Loucy (cell line): ENCODE results near the gene ZNF524.

ENCODE experiments used
- H2AFZ ChIP-seq: fragments of 200-600 bp; sonication (generic); 2 replicates; pipeline ENCODE4 v1.6.0; 2016; ENCODE audit warnings: antibody characterized with exemption, mild to moderate bottlenecking, low read length, moderate library complexity
- H3F3A ChIP-seq: fragments of 200-600 bp; 2 replicates; pipeline ENCODE4 v1.6.0; 2016; ENCODE audit warnings: antibody characterized with exemption, low read depth, mild to moderate bottlenecking
- H3K27me3 ChIP-seq: fragments of 200-600 bp; sonication (generic); 2 replicates; pipeline ENCODE4 v1.6.1; 2014; ENCODE audit warnings: low read length, mild to moderate bottlenecking; ENCODE audit not compliant: insufficient read depth, poor library complexity, severe bottlenecking
- H3K36me3 ChIP-seq: fragments of 200-600 bp; sonication (generic); 2 replicates; pipeline ENCODE4 v1.6.1; 2016; ENCODE audit warnings: low read length; ENCODE audit not compliant: insufficient read depth
- H3K4me1 ChIP-seq: fragments of 200-600 bp; sonication (generic); 2 replicates; pipeline ENCODE4 v1.5.1; 2014; ENCODE audit warnings: low read length, mild to moderate bottlenecking; ENCODE audit not compliant: insufficient read depth, poor library complexity, severe bottlenecking
- H3K4me2 ChIP-seq: fragments of 200-600 bp; sonication (generic); 2 replicates; pipeline ENCODE4 v1.6.0; 2014; ENCODE audit warnings: antibody characterized with exemption, low read length, low read depth, mild to moderate bottlenecking; ENCODE audit not compliant: poor library complexity, severe bottlenecking
- H3K4me3 ChIP-seq: fragments of 200-600 bp; sonication (generic); 2 replicates; pipeline ENCODE4 v1.5.1; 2014; ENCODE audit warnings: low read length, mild to moderate bottlenecking, mixed read lengths; ENCODE audit not compliant: poor library complexity, severe bottlenecking
- H3K79me2 ChIP-seq: fragments of 200-600 bp; sonication (generic); 2 replicates; pipeline ENCODE4 v1.6.1; 2014; ENCODE audit warnings: low read length; ENCODE audit not compliant: insufficient read depth
- H3K9ac ChIP-seq: fragments of 200-600 bp; sonication (generic); 2 replicates; pipeline ENCODE4 v1.6.0; 2014; ENCODE audit warnings: mild to moderate bottlenecking, low read depth, low read length, moderate library complexity; ENCODE audit not compliant: poor library complexity, severe bottlenecking
- H3K9me2 ChIP-seq: fragments of 200-600 bp; sonication (generic); replicated peaks from 2 replicates; pipeline ENCODE4 v1.6.1; 2016; ENCODE audit warnings: low read depth, low read length, mixed read lengths
- H3K9me3 ChIP-seq: fragments of 200-600 bp; sonication (generic); 2 replicates; pipeline ENCODE4 v1.6.1; 2014; ENCODE audit warnings: mild to moderate bottlenecking, antibody characterized with exemption, low read length, low read depth; ENCODE audit not compliant: insufficient read depth
- H4K20me1 ChIP-seq: fragments of 200-600 bp; sonication (generic); 2 replicates; pipeline ENCODE4 v1.6.0; 2014; ENCODE audit warnings: antibody characterized with exemption, low read length, mild to moderate bottlenecking; ENCODE audit not compliant: insufficient read depth, poor library complexity, severe bottlenecking
- EZH2phosphoT487 ChIP-seq: fragments of 200-600 bp; IDR thresholded peaks from 2 replicates; pipeline ENCODE4 v1.6.1; 2018; ENCODE audit warnings: antibody characterized with exemption, mild to moderate bottlenecking, moderate library complexity, borderline replicate concordance
- TF ChIP-seq, protein P1 (sequence below): fragments of 200-600 bp; sonication (generic); conservative IDR thresholded peaks from 2 replicates; pipeline ENCODE4 v1.5.1; 2014; ENCODE audit warnings: mild to moderate bottlenecking, antibody characterized with exemption, low read length

Gene ZNF524

DNA sequence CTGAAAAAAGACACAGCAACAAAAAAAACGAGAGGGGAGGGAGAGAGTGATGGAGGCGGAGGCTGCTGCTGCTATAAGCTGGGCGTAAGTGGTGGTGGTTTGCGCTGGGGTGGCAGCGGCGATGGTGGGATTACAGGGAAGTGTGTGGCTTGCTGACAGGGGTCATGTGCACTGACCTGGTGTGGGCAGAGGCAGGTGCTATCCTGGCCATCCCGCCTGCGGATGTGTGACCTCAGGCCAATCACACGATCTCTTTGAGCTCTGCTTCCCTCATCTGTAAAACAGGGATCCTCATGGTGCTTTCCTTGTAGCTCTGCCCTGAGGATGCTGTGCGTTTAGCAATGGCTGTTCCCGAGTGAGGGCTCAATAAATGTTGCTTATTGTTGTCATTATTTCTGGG is 37.4 kb downstream of the ZNF524 start:
- H3K9ac ChIP-seq: no peak overlapping the region
- TF ChIP-seq, protein P1, sequence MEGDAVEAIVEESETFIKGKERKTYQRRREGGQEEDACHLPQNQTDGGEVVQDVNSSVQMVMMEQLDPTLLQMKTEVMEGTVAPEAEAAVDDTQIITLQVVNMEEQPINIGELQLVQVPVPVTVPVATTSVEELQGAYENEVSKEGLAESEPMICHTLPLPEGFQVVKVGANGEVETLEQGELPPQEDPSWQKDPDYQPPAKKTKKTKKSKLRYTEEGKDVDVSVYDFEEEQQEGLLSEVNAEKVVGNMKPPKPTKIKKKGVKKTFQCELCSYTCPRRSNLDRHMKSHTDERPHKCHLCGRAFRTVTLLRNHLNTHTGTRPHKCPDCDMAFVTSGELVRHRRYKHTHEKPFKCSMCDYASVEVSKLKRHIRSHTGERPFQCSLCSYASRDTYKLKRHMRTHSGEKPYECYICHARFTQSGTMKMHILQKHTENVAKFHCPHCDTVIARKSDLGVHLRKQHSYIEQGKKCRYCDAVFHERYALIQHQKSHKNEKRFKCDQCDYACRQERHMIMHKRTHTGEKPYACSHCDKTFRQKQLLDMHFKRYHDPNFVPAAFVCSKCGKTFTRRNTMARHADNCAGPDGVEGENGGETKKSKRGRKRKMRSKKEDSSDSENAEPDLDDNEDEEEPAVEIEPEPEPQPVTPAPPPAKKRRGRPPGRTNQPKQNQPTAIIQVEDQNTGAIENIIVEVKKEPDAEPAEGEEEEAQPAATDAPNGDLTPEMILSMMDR: no peak
- no peak for TF ChIP-seq EZH2phosphoT487

DNA sequence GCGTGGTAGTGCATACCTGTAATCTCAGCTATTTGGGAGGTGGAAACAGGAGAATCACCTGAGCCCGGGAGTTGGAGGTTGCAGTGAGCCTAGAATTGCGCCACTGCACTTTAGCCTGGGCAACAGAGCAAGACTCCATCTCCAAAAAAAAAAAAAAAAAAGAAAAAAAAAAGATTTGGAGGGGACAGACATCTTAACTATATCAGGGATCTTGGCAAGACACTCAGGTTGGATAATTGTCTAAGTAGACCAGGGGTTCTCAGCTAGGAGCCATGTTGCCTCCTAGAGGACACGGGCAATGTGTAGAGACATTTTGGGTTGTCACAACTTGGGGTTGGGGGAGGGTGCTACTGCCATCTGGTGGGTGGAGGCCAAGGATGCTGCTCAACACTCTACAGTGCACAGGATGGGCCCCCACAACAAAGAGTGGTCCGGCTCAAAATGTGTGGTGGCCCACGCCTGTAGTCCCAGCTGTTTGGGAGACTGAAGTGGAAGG is 38.8 kb downstream of the ZNF524 start:
- TF ChIP-seq, protein P1: peak; percentile 75
- TF ChIP-seq EZH2phosphoT487: no peak
- Histone ChIP-seq H3K79me2 (peaks cover 64% of the 10 kb centered on the region), H2AFZ (no peak overlapping the region), H4K20me1 (peaks cover 8% of the 10 kb centered on the region), H3F3A (no peaks in the 10 kb centered on the region), H3K9me3 (no peaks in the 10 kb centered on the region), H3K27me3 (no peaks in the 10 kb centered on the region), H3K4me2 (peak overlapping the region; percentile 52), H3K9ac (no peak overlapping the region), H3K36me3 (no peaks in the 10 kb centered on the region), H3K4me3 (peak overlapping the region; percentile 58), H3K4me1 (peaks cover 45% of the 10 kb centered on the region), H3K9me2 (no peaks in the 10 kb centered on the region)

More for the DNA sequence above, 37.4 kb downstream of the ZNF524 start:
- peaks cover 40% of the 10 kb centered on the region for H3K4me1 ChIP-seq
- H3K9me2 ChIP-seq: no peaks in the 10 kb centered on the region
- no peak overlapping the region for H2AFZ ChIP-seq
- no peak overlapping the region for H3K4me3 ChIP-seq
- peak overlapping the region; percentile 99 for H3K4me2 ChIP-seq
- no peaks in the 10 kb centered on the region for H3K9me3 ChIP-seq
- H3K79me2 ChIP-seq: peaks cover 53% of the 10 kb centered on the region
- no peaks in the 10 kb centered on the region for H3K36me3 ChIP-seq
- H3F3A ChIP-seq: no peaks in the 10 kb centered on the region
- no peaks in the 10 kb centered on the region for H3K27me3 ChIP-seq
- peaks cover 8% of the 10 kb centered on the region for H4K20me1 ChIP-seq

DNA sequence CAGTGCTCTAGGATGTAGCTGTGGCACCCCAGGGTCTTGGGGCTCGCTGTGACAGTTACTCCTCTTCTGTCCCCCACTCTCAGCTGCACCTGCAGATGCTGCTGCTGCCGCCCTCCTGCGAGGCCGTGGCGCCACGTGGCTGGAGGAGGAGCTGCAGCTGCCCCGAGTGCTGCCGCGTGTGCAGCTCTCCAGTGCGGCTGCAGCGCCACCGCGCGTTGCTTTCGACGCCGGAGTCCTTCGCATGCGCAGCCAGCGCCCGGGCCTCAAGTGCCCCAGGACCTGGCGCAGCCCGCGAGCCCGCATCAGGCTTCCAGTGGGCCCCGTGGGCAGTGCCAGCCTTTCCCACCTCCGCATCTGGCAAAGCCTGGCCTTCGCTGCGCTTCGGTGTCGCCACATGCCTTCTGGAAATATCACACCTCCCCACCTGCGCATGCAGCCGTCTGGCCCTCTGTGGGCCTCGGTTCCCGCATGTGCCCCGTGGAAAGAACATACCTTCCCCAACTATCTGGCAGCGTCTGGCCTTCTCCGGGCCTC is 40.0 kb downstream of the ZNF524 start:
- Histone ChIP-seq H3K9me3 (no peaks in the 10 kb centered on the region), H3K4me3 (peak overlapping the region; percentile 96), H3K9me2 (no peaks in the 10 kb centered on the region), H3K27me3 (no peaks in the 10 kb centered on the region), H3K36me3 (no peaks in the 10 kb centered on the region; the same call in 1 of the 2 replicates), H2AFZ (peak overlapping the region; percentile 73; the same call in 1 of the 2 replicates), H3F3A (no peaks in the 10 kb centered on the region), H3K79me2 (peaks cover 68% of the 10 kb centered on the region), H3K4me2 (peak overlapping the region; percentile 100), H4K20me1 (peaks cover 12% of the 10 kb centered on the region), H3K9ac (peak overlapping the region; percentile 85), H3K4me1 (peaks cover 48% of the 10 kb centered on the region)
- TF ChIP-seq, protein P1: no peak
- TF ChIP-seq EZH2phosphoT487: no peak
